Sigmoid colon (tissue), 3 donors: ENCODE results near the gene SPINK4.

Source experiments
- CTCF ChIP-seq, 4 experiments: fragments of 450-650 bp in 3 of 4; fragments of 200-600 bp in 1 of 4; IDR thresholded peaks; one replicate each; pipeline ENCODE4 v1.5.1; 2016 to 2019; ENCODE audit warnings: antibody characterized with exemption in 4 of 4, mild to moderate bottlenecking in 3 of 4, moderate library complexity in 2 of 4
- POLR2A ChIP-seq, 2 donors: fragments of 450-650 bp; IDR thresholded peaks; one replicate each; pipeline ENCODE4 v1.6.1; 2016; ENCODE audit warnings: antibody characterized with exemption in 2 of 2, mild to moderate bottlenecking in 2 of 2, moderate library complexity in 2 of 2

GRCh38 chr9:33291031-33291397 is 51.0 kb downstream of the SPINK4 start:
- no peak for TF ChIP-seq CTCF (IDR thresholded peaks at IDR 0.05)
- no peak for TF ChIP-seq POLR2A (IDR thresholded peaks at IDR 0.05)
